ENCODE results near the gene S100A12.
"Not testable (repeated sequence)": the region's sequence is repeated elsewhere in the genome, so short reads cannot be mapped to it uniquely, and the experiment has no call there.

Gene S100A12

DNA sequence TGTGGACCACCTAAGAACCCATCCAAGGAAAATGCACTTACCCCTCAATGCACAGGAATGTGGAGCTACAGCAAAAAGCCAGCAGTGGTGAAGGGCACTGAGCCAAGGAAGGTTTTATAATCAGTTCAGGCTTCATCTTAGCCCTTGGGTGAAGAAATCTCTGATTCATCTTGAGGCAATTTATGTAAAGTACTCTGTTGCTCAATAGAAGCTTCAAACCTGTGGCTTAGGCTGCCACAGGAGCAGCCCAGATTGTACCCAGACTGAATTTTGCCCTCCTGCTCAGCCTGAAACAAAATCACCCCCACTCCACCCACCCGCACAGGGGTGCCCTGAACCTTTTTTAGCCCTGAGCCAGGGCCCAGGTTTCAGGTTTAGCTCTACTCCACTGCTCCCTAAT is at the start of gene S100A12:
TSS of gene S100A12 (minus strand) at position 111 of the 400 bp plus-strand sequence. CDS start 1,029 bp downstream, outside the sequence.
- no peaks in the 10 kb centered on the region for H3K4me1 ChIP-seq (ENCODE audit: control insufficient read depth, insufficient read depth, low read length, unreplicated experiment)
- H3K27ac ChIP-seq (ENCODE audit: low read depth, low read length): no peak within 1 kb of the TSS
- H3K79me2 ChIP-seq (ENCODE audit: control insufficient read depth, insufficient read depth, low read length, unreplicated experiment): no peaks in the 10 kb centered on the region
- H3K27me3 ChIP-seq (ENCODE audit: insufficient read depth, low read length): peaks cover 56% of the 10 kb centered on the region
- no peaks in the 10 kb centered on the region for H3K36me3 ChIP-seq (ENCODE audit: insufficient read depth, low read length)
- no peak within 1 kb of the TSS for H2AFZ ChIP-seq (ENCODE audit: low read length, unreplicated experiment)
- no peak within 1 kb of the TSS for H3K4me3 ChIP-seq (ENCODE audit: low read depth, low read length)

DNA sequence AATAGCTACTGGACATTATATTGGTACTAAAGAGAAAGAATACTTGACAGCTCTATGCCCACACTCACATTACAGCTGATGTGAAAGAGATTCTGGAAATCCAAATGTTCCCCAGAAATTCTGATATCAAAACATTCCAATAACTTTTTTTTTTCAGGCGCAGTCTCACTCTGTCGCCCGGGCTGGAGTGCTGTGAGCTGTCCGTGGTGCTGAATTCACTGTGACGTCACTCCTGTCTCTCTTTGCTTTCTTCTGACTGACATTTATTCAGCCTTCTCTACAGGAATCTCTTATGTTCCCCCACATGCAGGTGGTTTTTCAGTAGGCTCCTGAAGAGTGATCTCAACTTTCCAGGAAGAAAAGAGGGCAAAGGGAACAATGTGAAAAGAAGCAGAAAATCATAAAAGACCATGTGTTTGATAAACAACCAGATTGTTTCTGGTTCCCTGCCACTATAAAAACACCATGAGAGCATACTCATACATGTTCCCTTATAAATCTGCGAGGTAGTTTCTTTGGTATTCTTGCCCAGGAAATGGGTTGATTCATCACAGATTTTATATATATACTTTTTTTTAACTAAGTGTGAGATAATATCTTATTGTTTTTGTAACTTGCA is 47.1 kb upstream of the S100A12 start:
- H3K4me1 ChIP-seq (ENCODE audit: control insufficient read depth, insufficient read depth, low read length, unreplicated experiment): no peaks in the 10 kb centered on the region
- H3K27ac ChIP-seq (ENCODE audit: low read depth, low read length): no peak overlapping the region
- no peaks in the 10 kb centered on the region for H3K79me2 ChIP-seq (ENCODE audit: control insufficient read depth, insufficient read depth, low read length, unreplicated experiment)
- no peak overlapping the region for H3K4me3 ChIP-seq (ENCODE audit: low read depth, low read length)
- no peak overlapping the region for H2AFZ ChIP-seq (ENCODE audit: low read length, unreplicated experiment)
- H3K36me3 ChIP-seq (ENCODE audit: insufficient read depth, low read length): no peaks in the 10 kb centered on the region
- H3K27me3 ChIP-seq (ENCODE audit: insufficient read depth, low read length): peaks cover 50% of the 10 kb centered on the region

DNA sequence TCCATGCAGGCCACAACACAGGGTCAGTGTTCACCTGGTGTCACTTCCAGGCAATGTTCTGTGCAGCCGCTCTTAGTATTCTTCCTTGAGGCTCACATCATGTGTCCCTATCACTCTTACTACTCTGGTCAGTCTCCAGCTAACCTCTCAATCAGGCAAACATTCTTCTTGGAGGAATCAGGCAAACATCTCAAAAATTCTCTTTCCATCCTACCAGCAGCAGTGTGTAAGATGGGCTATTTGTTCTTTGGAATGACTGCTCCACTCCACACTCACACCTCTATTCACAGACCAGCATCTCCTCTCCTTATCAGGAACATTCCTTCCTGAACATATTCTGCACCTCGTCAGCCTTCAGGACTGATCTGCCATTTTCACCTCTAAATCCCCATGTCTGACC is 44.9 kb upstream of the S100A12 start:
- no peaks in the 10 kb centered on the region for H3K4me1 ChIP-seq (ENCODE audit: control insufficient read depth, insufficient read depth, low read length, unreplicated experiment)
- H3K79me2 ChIP-seq (ENCODE audit: control insufficient read depth, insufficient read depth, low read length, unreplicated experiment): no peaks in the 10 kb centered on the region
- H3K36me3 ChIP-seq (ENCODE audit: insufficient read depth, low read length): no peaks in the 10 kb centered on the region
- no peak overlapping the region for H2AFZ ChIP-seq (ENCODE audit: low read length, unreplicated experiment)
- peaks cover 41% of the 10 kb centered on the region for H3K27me3 ChIP-seq (ENCODE audit: insufficient read depth, low read length)
- H3K4me3 ChIP-seq (ENCODE audit: low read depth, low read length): no peak overlapping the region
- no peak overlapping the region for H3K27ac ChIP-seq (ENCODE audit: low read depth, low read length)

DNA sequence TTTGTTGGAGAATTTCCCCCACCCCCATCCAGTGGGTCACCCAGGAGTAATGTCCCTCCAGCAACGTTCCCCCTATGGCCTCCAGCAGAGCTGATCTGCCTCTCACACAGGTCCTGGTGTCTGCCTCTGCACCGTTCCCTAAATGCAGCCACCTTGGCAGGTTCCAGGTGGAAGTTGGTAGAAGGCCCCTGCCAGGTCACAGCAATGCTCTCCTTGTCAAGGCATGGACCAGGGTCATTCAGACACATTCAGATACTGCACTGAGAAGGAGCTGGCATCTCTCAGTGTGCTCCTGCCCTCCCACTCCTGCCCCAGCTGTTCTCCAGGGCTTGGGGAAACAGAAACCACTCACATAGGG is 44.0 kb upstream of the S100A12 start:
- H3K36me3 ChIP-seq (ENCODE audit: insufficient read depth, low read length); H3K4me3 ChIP-seq (ENCODE audit: low read depth, low read length); H3K27ac ChIP-seq (ENCODE audit: low read depth, low read length); H3K4me1 ChIP-seq (ENCODE audit: control insufficient read depth, insufficient read depth, low read length, unreplicated experiment); H2AFZ ChIP-seq (ENCODE audit: low read length, unreplicated experiment); H3K79me2 ChIP-seq (ENCODE audit: control insufficient read depth, insufficient read depth, low read length, unreplicated experiment): not testable (repeated sequence)
- H3K27me3 ChIP-seq (ENCODE audit: insufficient read depth, low read length): peaks cover 38% of the 10 kb centered on the region

DNA sequence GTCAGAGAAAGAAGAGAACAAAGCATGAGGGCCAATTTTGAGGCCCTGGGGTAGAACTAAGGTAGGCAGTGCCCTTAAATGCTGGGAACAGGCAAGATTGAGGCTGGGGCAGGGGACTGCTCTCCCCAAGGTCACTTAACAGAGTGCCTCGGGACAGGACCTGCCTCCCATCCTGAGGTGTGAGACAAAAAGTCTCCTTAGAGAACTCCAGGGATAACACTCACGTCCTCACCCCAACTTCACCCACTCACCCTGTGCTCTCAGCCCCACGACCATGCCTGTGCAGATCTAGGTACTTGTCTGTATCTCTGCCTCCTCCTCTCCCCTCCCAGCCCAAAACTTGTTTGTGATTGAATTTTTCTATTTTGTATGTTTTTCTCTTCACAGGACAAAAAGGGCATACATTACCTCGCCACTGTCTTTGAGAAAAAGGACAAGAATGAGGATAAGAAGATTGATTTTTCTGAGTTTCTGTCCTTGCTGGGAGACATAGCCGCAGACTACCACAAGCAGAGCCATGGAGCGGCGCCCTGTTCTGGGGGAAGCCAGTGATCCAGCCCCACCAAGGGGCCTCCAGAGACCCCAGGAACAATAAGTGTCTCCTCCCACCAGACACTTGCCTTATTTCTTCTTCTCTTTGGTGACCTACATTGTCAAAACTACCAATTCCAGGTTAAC is 43.5 kb upstream of the S100A12 start:
- not testable (repeated sequence) for H3K79me2 ChIP-seq (ENCODE audit: control insufficient read depth, insufficient read depth, low read length, unreplicated experiment)
- peaks cover 34% of the 10 kb centered on the region for H3K27me3 ChIP-seq (ENCODE audit: insufficient read depth, low read length)

DNA sequence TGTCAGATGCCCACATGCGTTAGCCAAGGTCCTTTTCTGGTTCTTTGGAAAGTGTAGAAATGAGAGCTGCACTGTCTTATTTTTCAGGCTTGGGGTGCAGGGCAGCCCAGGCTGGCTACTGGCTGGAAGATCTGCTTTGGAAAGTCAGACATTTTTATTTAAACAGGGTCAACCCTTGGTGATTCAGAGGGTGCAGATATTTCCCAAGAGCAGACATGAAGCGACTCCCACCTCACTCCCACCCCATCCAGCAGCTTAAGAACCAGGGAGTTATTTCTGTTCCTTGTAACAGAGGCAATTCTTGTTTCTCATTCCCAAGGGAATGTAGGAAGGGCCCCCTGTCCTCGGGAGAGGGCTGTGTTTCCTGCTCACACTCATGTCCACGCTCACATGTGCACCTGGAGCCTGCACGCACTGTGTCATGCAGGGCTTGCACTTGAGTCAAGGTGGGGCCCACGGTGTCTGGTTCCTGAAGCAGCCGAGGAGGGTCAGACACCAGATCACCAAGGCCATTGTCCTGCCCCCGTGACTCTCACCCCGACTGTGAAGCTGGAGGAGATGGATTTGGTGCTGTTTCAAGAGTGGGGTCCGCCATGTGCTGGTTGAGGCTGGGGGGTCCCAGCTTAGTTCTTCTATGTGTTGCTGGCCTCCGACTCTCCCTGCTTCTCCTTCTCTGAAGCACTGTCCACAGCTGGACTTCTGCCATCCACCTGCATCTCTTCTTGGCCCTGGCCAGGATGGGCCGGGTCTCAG is 41.9 kb upstream of the S100A12 start:
- Histone ChIP-seq H2AFZ (ENCODE audit: low read length, unreplicated experiment) (no peak overlapping the region), H3K4me3 (ENCODE audit: low read depth, low read length) (no peak overlapping the region), H3K27ac (ENCODE audit: low read depth, low read length) (no peak overlapping the region), H3K79me2 (ENCODE audit: control insufficient read depth, insufficient read depth, low read length, unreplicated experiment) (no peaks in the 10 kb centered on the region), H3K36me3 (ENCODE audit: insufficient read depth, low read length) (no peaks in the 10 kb centered on the region), H3K4me1 (ENCODE audit: control insufficient read depth, insufficient read depth, low read length, unreplicated experiment) (no peaks in the 10 kb centered on the region), H3K27me3 (ENCODE audit: insufficient read depth, low read length) (peaks cover 24% of the 10 kb centered on the region)

More for the DNA sequence above, 43.5 kb upstream of the S100A12 start:
- H3K4me1 ChIP-seq (ENCODE audit: control insufficient read depth, insufficient read depth, low read length, unreplicated experiment); H3K27ac ChIP-seq (ENCODE audit: low read depth, low read length); H2AFZ ChIP-seq (ENCODE audit: low read length, unreplicated experiment); H3K36me3 ChIP-seq (ENCODE audit: insufficient read depth, low read length); H3K4me3 ChIP-seq (ENCODE audit: low read depth, low read length): not testable (repeated sequence)

DNA sequence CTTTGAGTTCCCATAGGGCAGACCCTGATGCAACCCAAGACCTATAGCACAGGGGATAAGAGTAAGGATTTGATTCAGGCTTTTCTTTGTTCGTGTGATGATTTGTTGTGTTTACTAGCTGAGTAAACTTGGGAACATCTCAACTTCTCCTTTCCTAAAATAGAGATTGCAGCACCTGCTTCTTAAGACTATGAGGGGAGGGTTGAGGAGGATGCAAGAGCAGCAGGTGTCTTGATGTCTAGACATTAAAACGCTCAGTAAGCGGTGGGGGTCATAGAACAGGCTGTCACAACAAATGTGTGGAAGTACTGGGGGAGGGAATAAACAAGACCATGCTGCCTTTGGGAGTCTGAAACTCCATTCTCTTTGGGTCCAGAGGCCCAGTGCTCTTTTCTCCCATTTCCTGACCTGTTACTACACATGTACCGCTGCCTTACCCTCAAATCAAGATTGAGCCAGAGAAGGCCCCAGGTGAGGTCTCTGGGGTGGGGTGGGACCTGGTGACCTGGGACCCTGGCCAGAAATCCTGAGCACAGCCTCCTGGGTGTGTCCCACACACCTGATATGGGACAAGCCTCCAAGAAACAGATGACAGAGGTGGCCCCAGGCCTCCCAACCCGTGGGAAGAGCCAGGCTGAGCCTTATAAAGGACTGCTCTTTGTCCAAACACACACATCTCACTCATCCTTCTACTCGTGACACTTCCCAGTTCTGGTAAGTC is 40.6 kb upstream of the S100A12 start, which contains the start of gene S100A7A:
TSS of gene S100A7A (plus strand) at position 671 of the 721 bp plus-strand sequence. CDS start 1,563 bp downstream, outside the sequence.
- no peaks in the 10 kb centered on the region for H3K4me1 ChIP-seq (ENCODE audit: control insufficient read depth, insufficient read depth, low read length, unreplicated experiment)
- H3K27me3 ChIP-seq (ENCODE audit: insufficient read depth, low read length): peaks cover 24% of the 10 kb centered on the region
- no peaks in the 10 kb centered on the region for H3K79me2 ChIP-seq (ENCODE audit: control insufficient read depth, insufficient read depth, low read length, unreplicated experiment)
- no peak within 1 kb of the TSS for H3K27ac ChIP-seq (ENCODE audit: low read depth, low read length)
- H3K36me3 ChIP-seq (ENCODE audit: insufficient read depth, low read length): no peaks in the 10 kb centered on the region
- no peak within 1 kb of the TSS for H2AFZ ChIP-seq (ENCODE audit: low read length, unreplicated experiment)
- no peak within 1 kb of the TSS for H3K4me3 ChIP-seq (ENCODE audit: low read depth, low read length)

DNA sequence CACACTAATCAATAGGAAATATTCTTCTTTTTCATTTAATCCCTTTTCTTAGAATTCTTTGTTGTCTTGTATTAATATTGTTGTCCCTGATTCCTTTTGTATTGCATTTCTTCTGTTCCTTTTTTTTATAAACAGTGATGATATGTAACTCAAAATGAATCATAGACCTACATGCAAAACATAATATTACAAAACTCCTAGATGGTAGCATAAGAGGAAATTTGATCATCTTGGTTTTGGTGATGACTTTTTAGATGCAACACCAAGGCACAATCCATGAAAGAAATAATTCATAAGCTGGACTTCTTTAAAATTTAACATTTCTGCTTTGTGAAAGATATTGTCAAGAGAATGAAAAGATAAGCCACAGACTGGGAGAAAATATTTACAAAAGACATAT is 38.5 kb upstream of the S100A12 start:
- H3K27me3 ChIP-seq (ENCODE audit: insufficient read depth, low read length): peaks cover 21% of the 10 kb centered on the region
- not testable (repeated sequence) for H3K79me2 ChIP-seq (ENCODE audit: control insufficient read depth, insufficient read depth, low read length, unreplicated experiment); H3K36me3 ChIP-seq (ENCODE audit: insufficient read depth, low read length); H3K4me3 ChIP-seq (ENCODE audit: low read depth, low read length); H3K27ac ChIP-seq (ENCODE audit: low read depth, low read length); H3K4me1 ChIP-seq (ENCODE audit: control insufficient read depth, insufficient read depth, low read length, unreplicated experiment); H2AFZ ChIP-seq (ENCODE audit: low read length, unreplicated experiment)

DNA sequence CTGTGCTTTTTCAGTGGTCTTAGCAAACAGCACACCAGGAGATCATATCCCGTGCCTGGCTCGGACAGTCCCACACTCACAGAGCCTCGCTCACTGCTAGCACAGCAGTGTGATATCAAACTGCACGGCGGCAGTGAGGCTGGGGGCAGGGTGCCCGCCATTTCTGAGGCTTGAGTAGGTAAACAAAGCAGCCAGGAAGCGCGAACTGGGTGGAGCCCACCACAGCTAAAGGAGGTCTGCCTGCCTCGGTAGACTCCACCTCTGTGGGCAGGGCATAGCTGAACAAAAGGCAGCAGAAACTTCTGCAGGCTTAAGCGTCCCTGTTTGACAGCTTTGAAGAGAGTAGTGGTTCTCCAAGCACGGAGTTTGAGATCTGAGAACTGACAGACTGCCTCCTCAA is 31.9 kb upstream of the S100A12 start:
- peaks cover 17% of the 10 kb centered on the region for H3K27me3 ChIP-seq (ENCODE audit: insufficient read depth, low read length)
- not testable (repeated sequence) for H3K36me3 ChIP-seq (ENCODE audit: insufficient read depth, low read length); H3K79me2 ChIP-seq (ENCODE audit: control insufficient read depth, insufficient read depth, low read length, unreplicated experiment); H3K4me3 ChIP-seq (ENCODE audit: low read depth, low read length); H3K4me1 ChIP-seq (ENCODE audit: control insufficient read depth, insufficient read depth, low read length, unreplicated experiment); H3K27ac ChIP-seq (ENCODE audit: low read depth, low read length); H2AFZ ChIP-seq (ENCODE audit: low read length, unreplicated experiment)

DNA sequence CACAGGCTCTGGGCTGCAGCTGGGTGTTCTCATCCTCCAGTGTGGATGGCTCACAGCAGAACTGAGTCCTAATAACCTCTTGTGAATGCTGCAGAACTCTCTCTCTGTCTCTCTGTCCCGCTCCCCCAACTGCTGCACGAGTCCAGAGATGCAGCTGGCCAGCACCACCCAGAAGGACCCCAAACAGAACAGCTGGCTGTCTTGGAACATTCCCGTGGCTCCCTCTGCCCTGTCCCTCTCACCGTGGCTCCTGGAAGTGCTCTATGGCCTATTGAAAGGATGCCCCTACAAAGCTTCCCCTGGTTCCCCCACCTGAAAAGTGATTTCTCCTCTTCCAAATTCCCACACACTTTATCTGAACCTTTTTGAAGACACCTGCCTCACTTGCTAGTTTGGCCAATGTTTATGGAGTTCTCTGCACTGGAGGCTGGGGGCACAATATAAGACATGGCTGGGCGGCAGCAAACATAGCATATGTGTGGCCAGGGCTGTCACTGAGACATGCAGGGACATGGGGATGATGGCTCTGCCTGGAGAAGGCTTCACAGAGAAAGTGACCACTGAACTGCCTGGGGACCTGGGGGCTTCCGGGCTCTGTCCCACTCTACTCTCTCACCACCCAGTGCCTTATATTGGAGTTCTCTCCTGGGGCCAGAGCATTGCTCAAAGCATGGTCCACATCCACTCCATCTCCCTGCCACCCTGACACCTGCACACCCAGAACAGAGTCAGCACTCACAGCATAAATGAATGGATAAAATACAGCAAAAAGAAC is 30.6 kb upstream of the S100A12 start:
- H3K4me1 ChIP-seq (ENCODE audit: control insufficient read depth, insufficient read depth, low read length, unreplicated experiment); H3K4me3 ChIP-seq (ENCODE audit: low read depth, low read length); H3K36me3 ChIP-seq (ENCODE audit: insufficient read depth, low read length); H3K79me2 ChIP-seq (ENCODE audit: control insufficient read depth, insufficient read depth, low read length, unreplicated experiment); H3K27ac ChIP-seq (ENCODE audit: low read depth, low read length); H2AFZ ChIP-seq (ENCODE audit: low read length, unreplicated experiment): not testable (repeated sequence)
- peaks cover 30% of the 10 kb centered on the region for H3K27me3 ChIP-seq (ENCODE audit: insufficient read depth, low read length)
